ENCODE results near the gene SLC17A9.
A peak's percentile ranks its signal among the peaks of the same experiment; 100 is the strongest.

Gene SLC17A9, protein sequence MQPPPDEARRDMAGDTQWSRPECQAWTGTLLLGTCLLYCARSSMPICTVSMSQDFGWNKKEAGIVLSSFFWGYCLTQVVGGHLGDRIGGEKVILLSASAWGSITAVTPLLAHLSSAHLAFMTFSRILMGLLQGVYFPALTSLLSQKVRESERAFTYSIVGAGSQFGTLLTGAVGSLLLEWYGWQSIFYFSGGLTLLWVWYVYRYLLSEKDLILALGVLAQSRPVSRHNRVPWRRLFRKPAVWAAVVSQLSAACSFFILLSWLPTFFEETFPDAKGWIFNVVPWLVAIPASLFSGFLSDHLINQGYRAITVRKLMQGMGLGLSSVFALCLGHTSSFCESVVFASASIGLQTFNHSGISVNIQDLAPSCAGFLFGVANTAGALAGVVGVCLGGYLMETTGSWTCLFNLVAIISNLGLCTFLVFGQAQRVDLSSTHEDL

DNA sequence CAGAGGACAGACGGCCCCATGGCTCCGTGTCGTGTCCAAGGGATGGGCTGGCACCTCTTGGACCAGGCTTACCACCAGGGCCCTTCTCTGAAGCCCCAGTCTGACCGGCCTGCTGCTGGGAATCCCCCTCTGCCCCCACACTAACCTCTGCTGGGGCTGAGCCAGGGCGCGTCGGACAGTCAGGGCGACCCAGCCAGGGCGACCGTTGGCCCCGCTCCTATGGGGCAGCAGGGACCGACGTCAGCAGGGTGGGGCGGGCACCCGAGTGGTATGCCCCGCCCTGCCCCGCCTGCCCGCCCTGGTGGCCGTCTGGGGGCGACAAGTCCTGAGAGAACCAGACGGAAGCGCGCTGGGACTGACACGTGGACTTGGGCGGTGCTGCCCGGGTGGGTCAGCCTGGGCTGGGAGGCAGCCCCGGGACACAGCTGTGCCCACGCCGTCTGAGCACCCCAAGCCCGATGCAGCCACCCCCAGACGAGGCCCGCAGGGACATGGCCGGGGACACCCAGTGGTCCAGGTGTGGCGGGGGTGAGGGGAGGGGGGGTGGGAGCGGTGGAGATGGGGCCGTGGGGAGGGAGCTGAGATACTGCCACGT, at the start of gene SLC17A9:
Gene SLC17A9, plus strand, starts transcription at position 337 of the 595 bp plus-strand sequence. Its CDS starts 122 bp downstream, at position 459.
- DNase-seq: peak; percentile 53

GRCh38 chr20:62902926-62903615, 49.4 kb upstream of the SLC17A9 start:
- no peak for DNase-seq

DNA sequence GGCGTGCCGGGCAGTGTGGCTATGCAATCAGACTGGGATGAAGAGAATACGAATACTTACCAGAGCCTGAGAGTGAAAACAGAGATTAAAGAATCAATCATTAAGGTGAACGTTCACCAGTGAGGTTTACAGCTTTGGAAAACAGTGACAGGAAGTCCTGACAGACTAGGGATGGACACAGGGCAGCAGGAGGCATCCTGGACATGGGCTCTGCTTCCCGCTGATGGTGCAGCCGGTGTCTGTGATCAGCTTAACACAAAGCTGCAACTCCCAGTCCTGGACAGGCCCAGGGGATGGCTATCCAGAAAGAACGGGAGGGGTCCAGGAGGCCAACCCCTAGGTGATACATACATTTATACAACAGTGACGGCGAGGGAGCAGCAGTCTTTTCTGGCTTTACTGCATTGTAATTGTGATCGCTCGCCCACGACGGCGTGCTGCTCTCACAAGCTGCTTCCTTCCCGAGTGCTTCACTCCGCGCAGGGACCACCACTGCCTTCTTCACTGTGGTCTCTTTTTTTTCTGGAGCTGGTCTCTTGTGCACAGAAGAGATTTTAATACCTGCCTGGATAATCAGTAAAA, 46.9 kb upstream of the SLC17A9 start:
- DNase-seq: no peak

- no peak for DNase-seq
Observed at GRCh38 chr20:62906209-62906608, 46.3 kb upstream of the SLC17A9 start.

- DNase-seq: no peak
Observed at GRCh38 chr20:62906647-62907375, 45.7 kb upstream of the SLC17A9 start.

DNA sequence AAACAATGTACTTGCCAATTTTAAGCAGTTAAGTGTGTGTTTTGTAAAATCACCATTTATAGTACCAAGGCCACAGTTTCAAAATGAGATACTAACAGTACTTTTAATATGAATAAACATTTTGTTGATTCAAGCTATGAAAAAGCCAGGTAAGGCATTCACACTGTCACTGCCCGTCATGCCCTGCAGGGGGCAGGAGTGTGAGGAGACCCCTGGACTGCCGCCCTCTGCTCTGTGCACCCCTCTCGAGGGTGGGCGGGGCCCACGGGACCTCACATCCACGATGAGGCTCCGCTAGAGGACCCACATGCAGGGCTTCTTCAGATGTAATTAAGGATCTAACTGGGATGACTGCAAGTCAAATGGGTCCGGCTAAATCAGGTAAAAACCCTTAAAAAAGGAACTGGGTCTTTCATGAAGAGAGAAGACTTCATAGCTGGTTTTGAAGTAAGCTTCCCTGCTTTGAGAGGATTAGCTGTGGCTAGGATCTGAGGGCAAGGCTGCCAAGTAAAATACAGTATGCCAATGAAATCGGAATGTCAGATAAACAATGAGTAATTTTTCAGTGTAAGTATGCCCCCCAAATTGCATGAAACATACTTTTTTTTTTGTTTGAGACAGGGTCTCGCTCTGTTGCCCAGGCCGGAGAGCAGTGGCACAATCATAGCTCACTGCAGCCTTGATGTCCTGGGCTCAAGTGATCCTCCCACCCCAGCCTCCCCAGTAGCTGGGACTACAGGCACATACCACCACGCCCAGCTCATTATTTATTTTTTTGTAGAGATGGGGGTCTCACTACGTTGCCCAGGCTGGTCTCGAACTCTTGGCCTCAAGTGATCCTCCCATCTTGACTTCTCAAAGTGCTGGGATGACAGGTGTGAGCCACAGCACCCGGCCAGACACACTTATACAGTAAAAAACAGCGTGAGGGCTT, 44.9 kb upstream of the SLC17A9 start:
- peak; percentile 54 for DNase-seq

- no peak for DNase-seq
Observed at GRCh38 chr20:62908971-62909791, 43.3 kb upstream of the SLC17A9 start.

- DNase-seq: no peak
Observed at GRCh38 chr20:62910217-62910766, 42.2 kb upstream of the SLC17A9 start.

DNA sequence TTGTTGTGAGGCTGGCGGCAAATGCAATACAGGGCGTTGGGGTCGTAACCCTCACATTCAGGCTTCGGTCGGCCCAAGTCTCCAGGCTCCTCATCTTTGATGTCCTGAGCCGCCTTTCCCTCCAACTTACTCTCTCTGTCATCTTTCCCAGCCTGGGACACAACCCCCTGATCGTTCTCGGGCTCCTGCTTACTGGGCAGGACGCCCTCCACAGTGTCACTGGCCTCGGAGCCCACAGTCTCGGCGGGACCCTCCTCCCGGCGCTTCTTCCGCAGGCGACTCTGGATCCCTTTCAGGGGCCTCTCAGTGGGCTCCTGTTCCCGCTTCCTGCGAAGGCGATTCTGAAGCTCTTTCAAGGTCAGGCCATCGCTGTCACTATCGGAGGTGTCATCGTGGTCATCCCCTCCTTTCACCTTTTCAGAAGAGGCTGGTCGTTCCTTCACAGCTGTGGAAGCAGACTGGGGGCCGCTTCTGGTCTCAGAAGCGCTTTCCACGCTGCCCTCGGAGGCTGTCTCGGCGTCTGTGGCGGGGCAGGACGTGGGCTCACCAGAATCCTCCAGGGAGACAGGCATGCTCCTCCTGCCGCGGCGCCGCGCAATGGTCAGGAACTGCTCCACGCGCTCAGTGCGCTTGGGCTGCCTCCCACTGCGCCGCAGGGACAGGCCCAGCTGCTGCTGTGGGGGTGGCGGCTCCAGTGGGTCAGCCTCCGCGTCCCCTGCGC, 41.6 kb upstream of the SLC17A9 start:
- no peak for DNase-seq

GRCh38 chr20:62911701-62912280, 40.7 kb upstream of the SLC17A9 start:
- DNase-seq: no peak

DNA sequence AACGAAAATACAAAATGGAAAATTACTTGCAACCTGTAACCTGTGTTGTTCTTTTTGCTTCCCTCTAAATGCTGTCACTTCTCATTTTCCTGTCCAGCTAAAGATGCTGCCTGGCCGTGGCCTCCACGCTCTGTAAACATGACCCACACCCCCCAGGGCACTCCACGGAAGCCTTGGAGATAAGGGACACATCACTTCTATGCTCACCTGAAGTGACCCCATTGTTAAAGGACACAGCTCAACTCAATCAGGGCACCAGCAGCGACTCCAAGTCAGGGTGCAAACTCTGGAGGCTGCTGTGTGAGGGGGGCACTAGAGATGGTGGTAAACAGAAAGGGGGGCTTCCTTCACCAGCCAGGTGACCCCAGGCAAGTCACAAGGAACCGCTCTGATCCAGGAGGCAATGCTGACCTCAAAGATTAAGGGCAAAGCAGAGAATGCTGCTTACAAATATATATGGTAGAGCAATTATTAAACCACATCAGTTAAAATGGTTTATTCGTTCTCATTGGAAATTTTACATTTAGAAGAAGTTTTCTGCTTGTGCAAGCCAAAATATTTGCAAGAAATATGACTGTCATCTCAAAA, 39.4 kb upstream of the SLC17A9 start:
- no peak for DNase-seq

- DNase-seq: no peak
Observed at GRCh38 chr20:62914436-62914835, 38.1 kb upstream of the SLC17A9 start.

DNA sequence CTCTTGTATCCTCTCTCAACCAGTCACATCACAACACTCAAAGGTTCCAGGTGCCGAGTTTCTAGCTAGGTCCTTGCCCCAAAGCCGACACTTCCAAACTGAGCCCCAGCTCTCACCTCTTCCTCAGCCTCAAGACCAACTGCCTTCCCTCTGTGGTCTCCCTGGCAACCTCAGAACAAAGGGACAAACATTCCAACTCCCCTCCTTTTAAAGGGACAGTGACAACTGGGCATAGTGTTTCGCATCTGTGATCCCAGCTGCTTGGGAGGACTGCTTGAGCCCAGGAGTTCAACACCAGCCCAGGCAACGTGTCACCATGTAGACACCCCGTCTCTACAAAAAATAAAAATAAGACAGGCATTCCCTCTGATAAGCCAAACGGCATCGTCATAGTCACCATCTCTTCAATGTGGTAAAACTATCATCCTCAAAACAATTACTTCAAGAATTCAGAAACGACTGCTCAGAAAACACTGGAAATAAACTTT, 37.5 kb upstream of the SLC17A9 start:
- DNase-seq: no peak

DNA sequence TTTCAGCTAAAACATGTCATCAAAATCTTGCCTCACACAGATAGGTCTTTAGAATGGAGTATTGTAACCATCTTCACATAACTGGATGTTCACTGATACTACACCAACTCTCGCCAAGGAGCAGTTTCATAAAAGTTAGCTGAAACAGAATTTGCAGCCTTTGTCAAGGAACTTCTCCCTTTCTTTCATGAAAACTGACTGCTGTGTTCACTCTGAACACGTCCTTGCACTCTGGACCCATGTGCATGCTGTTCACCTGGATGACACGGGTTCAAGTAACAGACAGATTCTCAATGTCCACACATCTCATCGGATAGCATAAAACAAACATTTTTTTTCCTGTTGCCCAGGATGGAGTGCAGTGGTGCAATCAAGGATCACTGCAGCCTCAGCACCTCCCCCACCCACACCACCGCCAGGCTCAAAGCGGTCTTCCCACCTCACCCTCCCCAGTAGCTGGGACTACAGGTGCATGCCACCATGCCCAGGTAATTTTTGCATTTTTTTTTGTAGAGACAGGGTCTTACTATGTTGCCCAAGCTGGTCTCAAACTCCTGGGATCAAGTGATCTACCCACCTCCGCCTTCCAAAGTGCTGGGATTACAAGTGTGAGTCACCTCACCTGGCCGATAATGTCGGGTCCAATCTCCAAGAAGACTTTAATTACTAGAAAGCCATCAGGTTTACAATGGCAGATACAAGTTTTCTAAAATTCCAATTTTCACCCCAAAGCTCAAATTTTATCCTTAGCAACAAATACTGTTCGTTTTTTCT, 35.6 kb upstream of the SLC17A9 start:
- no peak for DNase-seq

GRCh38 chr20:62917720-62918119, 34.8 kb upstream of the SLC17A9 start:
- no peak for DNase-seq

DNA sequence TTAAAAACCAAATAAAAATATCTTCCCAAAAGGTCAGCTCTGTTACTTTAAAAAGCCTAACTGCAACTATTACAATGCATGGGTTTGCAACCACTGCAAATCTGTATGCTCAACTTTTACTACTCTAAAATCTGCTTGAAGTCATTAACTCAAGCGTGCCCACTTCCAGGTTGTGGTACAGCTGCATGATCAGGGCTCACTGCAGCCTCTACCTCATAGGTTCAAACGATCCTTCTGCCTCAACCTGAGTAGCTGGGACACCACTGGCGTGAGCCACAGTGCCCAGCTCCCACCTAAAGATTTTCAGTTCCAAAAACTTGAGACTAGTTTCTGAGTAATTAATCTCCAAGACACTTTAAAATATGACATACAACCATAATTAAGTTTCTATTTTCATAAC, 34.4 kb upstream of the SLC17A9 start:
- no peak for DNase-seq

DNA sequence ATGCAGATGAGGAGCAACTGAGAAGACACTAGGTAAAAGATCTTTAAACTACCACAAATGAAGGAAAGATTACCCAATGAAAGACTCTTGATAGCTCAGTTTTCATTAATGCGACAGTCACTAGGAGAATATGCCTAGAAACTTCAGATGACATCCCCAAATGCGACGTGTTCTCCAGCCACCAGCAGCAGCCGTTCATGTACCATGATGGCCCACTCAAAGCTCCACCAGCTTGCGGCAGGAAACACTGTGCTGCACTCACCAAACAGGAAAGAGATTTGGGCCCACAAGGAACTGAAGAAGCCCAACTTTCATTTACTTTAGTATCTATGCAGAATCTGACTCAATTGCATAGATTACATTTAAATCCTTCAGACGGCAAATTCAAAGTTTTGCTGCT, 33.7 kb upstream of the SLC17A9 start:
- DNase-seq: peak; percentile 63

Data from CD4-positive, alpha-beta T cell treated with Interleukin-12 subunit alpha and Interleukin-12 subunit beta, for 1 hour (primary cell).